ENCODE data around the gene UBA5.

Gene UBA5

DNA sequence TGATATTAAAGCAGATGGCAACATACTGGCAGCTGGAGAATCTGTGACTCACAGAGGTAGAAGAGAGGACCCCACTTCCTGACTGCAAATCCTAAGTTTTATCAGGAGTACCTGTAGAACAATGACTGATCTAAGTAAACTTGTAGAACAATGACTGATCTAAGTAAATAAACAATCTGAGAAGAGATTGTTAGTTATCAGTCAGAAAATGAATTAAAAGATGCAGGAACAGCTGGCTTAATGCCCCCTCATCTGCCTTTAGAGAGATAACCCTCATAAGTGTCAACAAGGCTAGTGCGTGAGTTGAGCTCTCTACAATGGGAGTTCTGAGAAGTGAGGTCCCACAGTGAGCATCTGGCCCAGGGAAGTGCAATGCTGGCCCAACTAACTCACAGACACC is 15.1 kb upstream of the UBA5 start (continued):
- TF ChIP-seq, protein P1, sequence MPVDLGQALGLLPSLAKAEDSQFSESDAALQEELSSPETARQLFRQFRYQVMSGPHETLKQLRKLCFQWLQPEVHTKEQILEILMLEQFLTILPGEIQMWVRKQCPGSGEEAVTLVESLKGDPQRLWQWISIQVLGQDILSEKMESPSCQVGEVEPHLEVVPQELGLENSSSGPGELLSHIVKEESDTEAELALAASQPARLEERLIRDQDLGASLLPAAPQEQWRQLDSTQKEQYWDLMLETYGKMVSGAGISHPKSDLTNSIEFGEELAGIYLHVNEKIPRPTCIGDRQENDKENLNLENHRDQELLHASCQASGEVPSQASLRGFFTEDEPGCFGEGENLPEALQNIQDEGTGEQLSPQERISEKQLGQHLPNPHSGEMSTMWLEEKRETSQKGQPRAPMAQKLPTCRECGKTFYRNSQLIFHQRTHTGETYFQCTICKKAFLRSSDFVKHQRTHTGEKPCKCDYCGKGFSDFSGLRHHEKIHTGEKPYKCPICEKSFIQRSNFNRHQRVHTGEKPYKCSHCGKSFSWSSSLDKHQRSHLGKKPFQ (tag by site-specific recombination; IDR thresholded peaks at IDR 0.05), result no peak
- no peak for TF ChIP-seq ZNF785 (tag by site-specific recombination; IDR thresholded peaks at IDR 0.05)
- TF ChIP-seq, protein P2, sequence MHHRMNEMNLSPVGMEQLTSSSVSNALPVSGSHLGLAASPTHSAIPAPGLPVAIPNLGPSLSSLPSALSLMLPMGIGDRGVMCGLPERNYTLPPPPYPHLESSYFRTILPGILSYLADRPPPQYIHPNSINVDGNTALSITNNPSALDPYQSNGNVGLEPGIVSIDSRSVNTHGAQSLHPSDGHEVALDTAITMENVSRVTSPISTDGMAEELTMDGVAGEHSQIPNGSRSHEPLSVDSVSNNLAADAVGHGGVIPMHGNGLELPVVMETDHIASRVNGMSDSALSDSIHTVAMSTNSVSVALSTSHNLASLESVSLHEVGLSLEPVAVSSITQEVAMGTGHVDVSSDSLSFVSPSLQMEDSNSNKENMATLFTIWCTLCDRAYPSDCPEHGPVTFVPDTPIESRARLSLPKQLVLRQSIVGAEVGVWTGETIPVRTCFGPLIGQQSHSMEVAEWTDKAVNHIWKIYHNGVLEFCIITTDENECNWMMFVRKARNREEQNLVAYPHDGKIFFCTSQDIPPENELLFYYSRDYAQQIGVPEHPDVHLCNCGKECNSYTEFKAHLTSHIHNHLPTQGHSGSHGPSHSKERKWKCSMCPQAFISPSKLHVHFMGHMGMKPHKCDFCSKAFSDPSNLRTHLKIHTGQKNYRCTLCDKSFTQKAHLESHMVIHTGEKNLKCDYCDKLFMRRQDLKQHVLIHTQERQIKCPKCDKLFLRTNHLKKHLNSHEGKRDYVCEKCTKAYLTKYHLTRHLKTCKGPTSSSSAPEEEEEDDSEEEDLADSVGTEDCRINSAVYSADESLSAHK (tag by site-specific recombination; IDR thresholded peaks at IDR 0.05), result no peak

DNA sequence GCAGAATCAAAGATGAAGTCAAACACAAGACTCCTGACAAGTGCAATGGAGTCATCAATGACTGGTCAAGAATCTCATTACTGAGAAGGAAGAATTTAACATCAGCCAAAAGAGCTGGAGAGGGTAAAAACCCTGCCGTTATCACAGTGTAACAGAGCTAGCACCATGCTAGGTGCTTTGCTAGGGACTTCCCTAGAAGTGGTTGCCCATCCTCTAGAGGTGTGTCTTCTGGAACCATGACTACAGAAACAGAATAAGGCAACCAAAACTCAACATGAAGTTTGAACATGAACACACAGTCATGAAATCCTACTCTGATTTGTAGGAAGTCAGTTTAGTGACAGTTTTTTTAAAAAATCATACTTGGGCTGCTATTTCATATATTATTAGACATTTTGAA is 10.0 kb upstream of the UBA5 start:
- Histone ChIP-seq H3K4me1 (ENCODE audit: control insufficient read depth, insufficient read depth, low read length) (no peaks in the 10 kb centered on the region), H3K9me3 (ENCODE audit: control insufficient read depth, insufficient read depth, low read depth, low read length) (no peaks in the 10 kb centered on the region), H3K4me3 (ENCODE audit: low read depth, low read length) (no peak overlapping the region), H3K27ac (ENCODE audit: extremely low read depth, low read depth, low read length) (no peak overlapping the region), H3K36me3 (ENCODE audit: control insufficient read depth in 2 of 2, insufficient read depth in 1 of 2, low read length in 2 of 2) (no peaks in the 10 kb centered on the region)
- POLR2A ChIA-PET, result no interaction called here
- CTCF ChIA-PET, result no interaction called here
- TF ChIP-seq ZNF776 (tag by site-specific recombination; IDR thresholded peaks at IDR 0.05; ENCODE audit: borderline replicate concordance), result no peak

GRCh38 chr3:132652640-132653270 is 7.4 kb upstream of the UBA5 start:
- POLR2A ChIA-PET, result interaction anchor here (0.5 kb wide), 1 partner anchor 120 kb away, joined by 3 read pairs; no protein-coding TSS in a partner anchor
- no peak for TF ChIP-seq ZNF521 (tag by site-specific recombination; IDR thresholded peaks at IDR 0.05)
- TF ChIP-seq ZNF350 (tag by site-specific recombination; IDR thresholded peaks at IDR 0.05), result no peak
- no peak for TF ChIP-seq ZNF610 (tag by site-specific recombination; IDR thresholded peaks at IDR 0.05; ENCODE audit: borderline replicate concordance)
- no peak overlapping the region for H3K27ac ChIP-seq (ENCODE audit: extremely low read depth, low read depth, low read length)
- no peak overlapping the region for H3K4me3 ChIP-seq (ENCODE audit: low read depth, low read length)
- no peaks in the 10 kb centered on the region for H3K4me1 ChIP-seq (ENCODE audit: control insufficient read depth, insufficient read depth, low read length)
- no peaks in the 10 kb centered on the region for H3K36me3 ChIP-seq (ENCODE audit: control insufficient read depth in 2 of 2, insufficient read depth in 1 of 2, low read length in 2 of 2)
- CTCF ChIA-PET, result interaction anchor here (1.2 kb wide), 1 partner anchor 117 kb away, joined by 4 read pairs; no protein-coding TSS in a partner anchor
- no peaks in the 10 kb centered on the region for H3K9me3 ChIP-seq (ENCODE audit: control insufficient read depth, insufficient read depth, low read depth, low read length)

DNA sequence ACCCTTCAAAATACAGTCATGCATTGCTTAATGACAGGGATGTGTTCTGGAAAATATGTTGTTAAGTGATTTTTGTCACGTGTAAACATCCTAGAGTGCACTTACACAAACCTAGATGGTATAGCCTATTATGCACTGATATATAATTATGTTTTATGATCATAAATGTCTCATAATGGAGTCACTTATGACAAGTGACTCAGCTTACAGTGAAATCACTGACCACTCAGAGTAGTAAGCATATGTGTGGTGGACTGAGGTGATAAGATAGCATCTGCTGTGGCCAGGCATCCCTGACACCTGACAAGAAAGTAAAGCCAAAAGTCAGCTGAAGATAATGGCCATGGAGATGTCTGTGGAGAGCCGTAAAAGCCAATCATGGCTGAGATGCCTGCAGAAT is 5.9 kb upstream of the UBA5 start:
- no peaks in the 10 kb centered on the region for H3K9me3 ChIP-seq (ENCODE audit: control insufficient read depth, insufficient read depth, low read depth, low read length)
- H3K4me3 ChIP-seq (ENCODE audit: low read depth, low read length), result no peak overlapping the region
- no peaks in the 10 kb centered on the region for H3K36me3 ChIP-seq (ENCODE audit: control insufficient read depth in 2 of 2, insufficient read depth in 1 of 2, low read length in 2 of 2)
- CTCF ChIA-PET, result interaction anchor here (0.6 kb wide), 1 partner anchor 520 kb away, joined by 3 read pairs; no protein-coding TSS in a partner anchor
- H3K4me1 ChIP-seq (ENCODE audit: control insufficient read depth, insufficient read depth, low read length), result no peaks in the 10 kb centered on the region
- POLR2A ChIA-PET, result no interaction called here
- TF ChIP-seq RBAK (tag by site-specific recombination; IDR thresholded peaks at IDR 0.05) (no peak), SP7 (tag by site-specific recombination; IDR thresholded peaks at IDR 0.05) (peak; percentile 57; the same call in 1 of the 2 replicates)
- no peak overlapping the region for H3K27ac ChIP-seq (ENCODE audit: extremely low read depth, low read depth, low read length)

- ChIA-PET CTCF (interaction anchor here (0.6 kb wide), 1 partner anchor 520 kb away, joined by 3 read pairs; no protein-coding TSS in a partner anchor), POLR2A (no interaction called here)
- Histone ChIP-seq H3K36me3 (ENCODE audit: control insufficient read depth in 2 of 2, insufficient read depth in 1 of 2, low read length in 2 of 2) (no peaks in the 10 kb centered on the region), H3K4me1 (ENCODE audit: control insufficient read depth, insufficient read depth, low read length) (no peaks in the 10 kb centered on the region), H3K4me3 (ENCODE audit: low read depth, low read length) (no peak overlapping the region), H3K9me3 (ENCODE audit: control insufficient read depth, insufficient read depth, low read depth, low read length) (no peaks in the 10 kb centered on the region), H3K27ac (ENCODE audit: extremely low read depth, low read depth, low read length) (no peak overlapping the region)
- no peak for TF ChIP-seq SP7 (tag by site-specific recombination; IDR thresholded peaks at IDR 0.05)
- TF ChIP-seq EGR2 (tag by site-specific recombination; IDR thresholded peaks at IDR 0.05; ENCODE audit: low read depth), result no peak
- TF ChIP-seq SETDB1 (IDR thresholded peaks at IDR 0.05; ENCODE audit: insufficient read length, low read length), result no peak
- TF ChIP-seq, protein P2 (tag by site-specific recombination; IDR thresholded peaks at IDR 0.05), result no peak
- no peak for TF ChIP-seq ZNF239 (tag by site-specific recombination; IDR thresholded peaks at IDR 0.05)
- TF ChIP-seq ZNF335 (tag by site-specific recombination; conservative IDR thresholded peaks at IDR 0.05), result no peak
- no peak for TF ChIP-seq ZNF664 (tag by site-specific recombination; IDR thresholded peaks at IDR 0.05)
- no peak for TF ChIP-seq ZNF585B (tag by site-specific recombination; IDR thresholded peaks at IDR 0.05)
- no peak for TF ChIP-seq ZNF530 (tag by site-specific recombination; IDR thresholded peaks at IDR 0.05; ENCODE audit: low read depth)
- no peak for TF ChIP-seq ZNF510 (tag by site-specific recombination; IDR thresholded peaks at IDR 0.05; ENCODE audit: insufficient replicate concordance)
- no peak for TF ChIP-seq ZNF558 (tag by site-specific recombination; IDR thresholded peaks at IDR 0.05)
- TF ChIP-seq ZNF132 (tag by site-specific recombination; IDR thresholded peaks at IDR 0.05; ENCODE audit: borderline replicate concordance), result no peak
Measured at GRCh38 chr3:132654721-132655120, 5.4 kb upstream of the UBA5 start.

All from HEK293 (cell line).